T-cell (primary cell): Measurements from ENCODE around the gene FIBCD1. TPM values are rescaled to one million over a fixed set of nuclear protein-coding genes. Genes with fewer than 3 reads are reported as not detected.

Source experiments
- ATAC-seq, 4 experiments: fragments of 200-7000 bp in 3 of 4; fragments of 150-1000 bp in 1 of 4; cut with Tn5 transposase; replicated peaks in 1 of 4; 1 replicate in 3 of 4; 2 replicates in 1 of 4; pipeline ENCODE4 v1.10.0; 2021; ENCODE audit warnings: moderate library complexity in 3 of 4, mild to moderate bottlenecking in 2 of 4, moderate number of reproducible peaks in 1 of 4
- CTCF ChIA-PET, 2 donors: fragments of 300-600 bp; sonication (Branson Sonifier 250); formaldehyde crosslinking; loops; one replicate each; lab custom pipeline; 2022; ENCODE audit warnings: antibody characterized with exemption in 2 of 2; lab: Charles Lee
- POLR2A ChIA-PET, 2 donors: fragments of 300-600 bp; sonication (Branson Sonifier 250); formaldehyde crosslinking; loops; one replicate each; lab custom pipeline; 2022; ENCODE audit warnings: antibody characterized with exemption in 2 of 2; lab: Charles Lee
- DNase-seq, 35 experiments: peaks; one replicate each; pipeline versions ENCODE4 v3.0.0 to v3.0.0-alpha.2; 2013 to 2023
- H3K27ac ChIP-seq: one replicate; pipeline ENCODE4 v1.5.1; 2013; ENCODE audit warnings: low read length
- H3K27me3 ChIP-seq, 2 experiments: replicated peaks in 1 of 2; 1 replicate in 1 of 2; 2 replicates in 1 of 2; pipeline versions ENCODE4 v1.6.1 to v1.7.0; 2013; ENCODE audit warnings: low read length in 1 of 2, mixed read lengths in 1 of 2; ENCODE audit not compliant: control insufficient read depth in 2 of 2, insufficient read depth in 2 of 2; ENCODE audit errors: extremely low read depth in 1 of 2
- H3K36me3 ChIP-seq, 2 donors: 1 replicate in 1 of 2; 2 replicates in 1 of 2; pipeline versions ENCODE4 v1.6.1 to v1.7.0; 2013; ENCODE audit warnings: low read length in 1 of 2; ENCODE audit not compliant: control insufficient read depth in 2 of 2, insufficient read depth in 1 of 2; ENCODE audit errors: extremely low read depth in 1 of 2
- H3K4me1 ChIP-seq, 2 experiments: 1 replicate in 1 of 2; 2 replicates in 1 of 2; pipeline versions ENCODE4 v1.6.1 to v1.7.0; 2013; ENCODE audit warnings: low read length in 2 of 2, mixed read lengths in 1 of 2; ENCODE audit not compliant: insufficient read depth in 2 of 2, control insufficient read depth in 1 of 2; ENCODE audit errors: extremely low read depth in 1 of 2
- H3K4me3 ChIP-seq, 2 donors: 1 replicate in 1 of 2; 2 replicates in 1 of 2; pipeline versions ENCODE4 v1.5.1 to v1.7.0; 2013; ENCODE audit warnings: mild to moderate bottlenecking in 2 of 2, low read length in 1 of 2, moderate library complexity in 1 of 2; ENCODE audit not compliant: control insufficient read depth in 1 of 2; ENCODE audit errors: extremely low read depth in 1 of 2
- H3K9me3 ChIP-seq: 2 replicates; pipeline ENCODE4 v1.7.0; 2013
- H3K27ac Mint-ChIP-seq, 2 donors: one replicate each; pipeline ENCODE4 v1.8.0; 2020 to 2021; ENCODE audit warnings: mild to moderate bottlenecking in 2 of 2, mixed read lengths in 2 of 2
- H3K27me3 Mint-ChIP-seq, 2 donors: one replicate each; pipeline ENCODE4 v1.8.0; 2021 to 2022; ENCODE audit warnings: mixed read lengths in 2 of 2
- H3K36me3 Mint-ChIP-seq: one replicate; pipeline ENCODE4 v1.8.0; 2021; ENCODE audit warnings: mixed read lengths
- H3K4me1 Mint-ChIP-seq, 3 donors: one replicate each; pipeline ENCODE4 v1.8.0; 2020 to 2022; ENCODE audit warnings: mixed read lengths in 3 of 3, mild to moderate bottlenecking in 1 of 3
- H3K4me3 Mint-ChIP-seq, 3 donors: one replicate each; pipeline ENCODE4 v1.8.0; 2020 to 2022; ENCODE audit warnings: mild to moderate bottlenecking in 3 of 3, mixed read lengths in 3 of 3, moderate library complexity in 3 of 3
- H3K9me3 Mint-ChIP-seq, 3 donors: one replicate each; pipeline ENCODE4 v1.8.0; 2020 to 2022; ENCODE audit warnings: mixed read lengths in 3 of 3
- WGBS: methylation state at CpG from one replicate; pipeline ENCODE4 v1.1.5; 2013; ENCODE audit warnings: missing lambda C conversion rate; ENCODE audit not compliant: insufficient coverage; 5-methylcytosine and 5-hydroxymethylcytosine counted together
- total RNA-seq, 35 experiments: library from RNA in 6 of 35; stranded (reverse) in 6 of 35; fragments of 120-200 nt in 1 of 35; gene quantifications; one replicate each; pipeline versions ENCODE4 v1.2.1 to v1.2.4 and lab custom pipeline; 2013 to 2026

FIBCD1 gene
- total RNA-seq, 5 donors from 2014 or later (not counting 1 experiment from before 2014, with no cell fraction given) = not detected

DNA sequence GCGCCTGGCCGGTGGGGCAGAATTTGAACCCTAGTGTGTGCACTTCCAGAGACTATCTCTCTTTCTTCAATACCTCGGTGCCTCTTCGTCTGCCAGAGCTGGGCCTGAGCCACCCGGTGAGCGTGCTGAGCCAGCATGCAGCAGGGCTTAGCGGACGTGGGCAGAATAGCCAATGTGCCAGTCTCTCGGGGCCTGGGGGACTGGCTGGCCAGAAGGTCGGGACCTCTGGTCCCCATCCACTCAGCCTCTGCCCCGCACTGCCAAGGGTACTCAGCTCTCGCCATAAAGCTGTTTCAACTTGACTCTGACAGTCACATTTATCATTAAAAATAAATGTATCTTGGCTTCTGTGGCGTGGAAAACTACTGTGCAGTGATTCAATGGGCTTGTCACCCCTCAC lies 4.2 kb upstream of the FIBCD1 start:
- peaks cover 0 to 56% of the 10 kb centered on the region in 2 experiments for H3K27me3 ChIP-seq
- no peak for DNase-seq
- H3K4me3 ChIP-seq = no peak overlapping the region
- H3K9me3 ChIP-seq = no peaks in the 10 kb centered on the region
- Mint-ChIP-seq H3K27me3 (peaks cover 27 to 63% of the 10 kb centered on the region in 2 donors), H3K36me3 (no peaks in the 10 kb centered on the region), H3K4me3 (no peak overlapping the region), H3K9me3 (no peaks in the 10 kb centered on the region), H3K27ac (no peak overlapping the region), H3K4me1 (peaks cover 10 to 13% (median 10%) of the 10 kb centered on the region in 3 donors)
- 81% methylated on average over 10 of the region's 13 CpGs for WGBS
- CTCF ChIA-PET = interaction anchor here in 1 of 2 donors (0.6 kb wide), 1 partner anchor 104 kb away, joined by 3 read pairs; no protein-coding TSS in a partner anchor
- H3K36me3 ChIP-seq = no peaks in the 10 kb centered on the region
- POLR2A ChIA-PET = no interaction called here
- no peak for ATAC-seq
- peaks cover 0 to 13% of the 10 kb centered on the region in 2 experiments for H3K4me1 ChIP-seq
- H3K27ac ChIP-seq = no peak overlapping the region

- Mint-ChIP-seq H3K27me3 (peaks cover 24 to 61% of the 10 kb centered on the region in 2 donors), H3K9me3 (no peaks in the 10 kb centered on the region), H3K4me3 (no peak overlapping the region), H3K36me3 (no peaks in the 10 kb centered on the region), H3K27ac (no peak overlapping the region), H3K4me1 (peaks cover 10 to 16% (median 12%) of the 10 kb centered on the region in 3 donors)
- WGBS = 88% methylated on average over 8 of the region's 10 CpGs
- POLR2A ChIA-PET = no interaction called here
- DNase-seq (no peak), ATAC-seq (no peak)
- Histone ChIP-seq H3K4me3 (no peak overlapping the region), H3K9me3 (no peaks in the 10 kb centered on the region), H3K27ac (no peak overlapping the region), H3K36me3 (no peaks in the 10 kb centered on the region), H3K4me1 (peaks cover 0 to 13% of the 10 kb centered on the region in 2 experiments), H3K27me3 (peaks cover 2 to 54% of the 10 kb centered on the region in 2 experiments)
- CTCF ChIA-PET = interaction anchor here in 1 of 2 donors (0.6 to 0.8 kb wide), 2 partner anchors 104 to 241 kb away, joined by 3 read pairs; no protein-coding TSS in a partner anchor
Measured at GRCh38 chr9:130942679-130943078, 3.6 kb upstream of the FIBCD1 start.

GRCh38 chr9:130942084-130942483 lies 3.0 kb upstream of the FIBCD1 start:
- no peak overlapping the region for H3K27ac ChIP-seq
- H3K27ac Mint-ChIP-seq = no peak overlapping the region
- no peak overlapping the region for H3K4me3 Mint-ChIP-seq
- H3K4me3 ChIP-seq = no peak overlapping the region
- no peaks in the 10 kb centered on the region for H3K9me3 Mint-ChIP-seq
- CTCF ChIA-PET = interaction anchor here in 1 of 2 donors (0.8 kb wide), 1 partner anchor 241 kb away, joined by 3 read pairs; no protein-coding TSS in a partner anchor
- H3K27me3 Mint-ChIP-seq = peaks cover 27 to 62% of the 10 kb centered on the region in 2 donors
- no peaks in the 10 kb centered on the region for H3K36me3 Mint-ChIP-seq
- H3K36me3 ChIP-seq = no peaks in the 10 kb centered on the region
- H3K27me3 ChIP-seq = peaks cover 4 to 55% of the 10 kb centered on the region in 2 experiments
- ATAC-seq (no peak), DNase-seq (no peak)
- WGBS = no CpG with 5 or more reads among the region's 6 CpGs
- no peaks in the 10 kb centered on the region for H3K9me3 ChIP-seq
- peaks cover 10 to 18% (median 12%) of the 10 kb centered on the region in 3 donors for H3K4me1 Mint-ChIP-seq
- peaks cover 0 to 13% of the 10 kb centered on the region in 2 experiments for H3K4me1 ChIP-seq
- POLR2A ChIA-PET = no interaction called here

DNA sequence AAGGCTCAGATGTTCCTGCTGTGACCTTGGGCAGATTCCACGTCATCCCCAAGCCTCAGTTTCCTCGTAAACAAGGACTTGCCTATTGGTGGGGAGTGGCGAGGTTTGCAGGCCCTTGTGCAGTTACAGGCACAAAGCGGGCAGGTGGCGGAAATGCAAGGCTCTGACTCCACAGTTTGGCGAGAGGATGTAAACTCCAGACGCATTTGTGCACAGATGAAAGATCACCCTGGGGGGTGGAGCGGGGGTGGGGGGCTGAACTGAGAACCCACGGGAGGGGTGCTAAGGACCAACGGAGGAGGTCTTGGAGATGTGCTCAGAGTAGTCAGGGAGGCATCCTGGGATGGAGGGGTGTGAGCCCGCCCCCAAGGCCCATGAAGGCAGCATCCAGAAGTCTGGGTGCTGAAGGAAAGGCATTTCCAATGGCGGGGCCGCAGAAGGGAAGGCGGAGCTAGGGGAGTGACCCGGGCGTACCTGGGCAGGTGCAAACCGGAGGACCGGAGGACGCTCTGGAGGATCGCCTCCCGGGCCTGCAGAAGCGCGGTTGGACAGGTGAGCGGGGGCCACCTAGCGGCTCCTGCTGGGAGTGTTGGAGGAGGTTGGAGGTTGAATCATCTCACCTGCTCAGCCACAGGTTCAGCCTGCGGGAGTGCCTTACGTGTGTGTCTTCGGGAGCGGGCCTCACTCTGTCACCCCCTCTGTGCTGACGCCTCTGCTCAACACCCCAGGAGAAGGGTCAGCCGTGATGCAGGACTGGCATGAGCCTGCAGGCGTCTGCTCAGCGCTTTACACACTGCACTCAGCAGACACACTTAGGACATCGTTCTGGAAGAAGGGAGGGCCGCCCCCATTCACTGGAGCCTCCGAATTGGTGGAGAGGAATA lies 1.9 kb upstream of the FIBCD1 start:
- 5% methylated on average over 21 of the region's 36 CpGs for WGBS
- POLR2A ChIA-PET = no interaction called here
- Histone ChIP-seq H3K4me3 (no peak overlapping the region), H3K4me1 (peaks cover 0 to 13% of the 10 kb centered on the region in 2 experiments), H3K9me3 (no peaks in the 10 kb centered on the region), H3K27me3 (peaks cover 10 to 64% of the 10 kb centered on the region in 2 experiments), H3K36me3 (no peaks in the 10 kb centered on the region), H3K27ac (no peak overlapping the region)
- peak; percentile 17 to 75 (median 55) for DNase-seq
- no peaks in the 10 kb centered on the region for H3K36me3 Mint-ChIP-seq
- H3K4me3 Mint-ChIP-seq = peak overlapping the region; percentile 31 to 52 (median 34)
- peaks cover 10 to 22% (median 12%) of the 10 kb centered on the region in 3 donors for H3K4me1 Mint-ChIP-seq
- no peaks in the 10 kb centered on the region for H3K9me3 Mint-ChIP-seq
- CTCF ChIA-PET = no interaction called here
- peak; percentile 81 to 92 (median 84) for ATAC-seq
- H3K27me3 Mint-ChIP-seq = peaks cover 37 to 68% of the 10 kb centered on the region in 2 donors
- H3K27ac Mint-ChIP-seq = no peak overlapping the region

DNA sequence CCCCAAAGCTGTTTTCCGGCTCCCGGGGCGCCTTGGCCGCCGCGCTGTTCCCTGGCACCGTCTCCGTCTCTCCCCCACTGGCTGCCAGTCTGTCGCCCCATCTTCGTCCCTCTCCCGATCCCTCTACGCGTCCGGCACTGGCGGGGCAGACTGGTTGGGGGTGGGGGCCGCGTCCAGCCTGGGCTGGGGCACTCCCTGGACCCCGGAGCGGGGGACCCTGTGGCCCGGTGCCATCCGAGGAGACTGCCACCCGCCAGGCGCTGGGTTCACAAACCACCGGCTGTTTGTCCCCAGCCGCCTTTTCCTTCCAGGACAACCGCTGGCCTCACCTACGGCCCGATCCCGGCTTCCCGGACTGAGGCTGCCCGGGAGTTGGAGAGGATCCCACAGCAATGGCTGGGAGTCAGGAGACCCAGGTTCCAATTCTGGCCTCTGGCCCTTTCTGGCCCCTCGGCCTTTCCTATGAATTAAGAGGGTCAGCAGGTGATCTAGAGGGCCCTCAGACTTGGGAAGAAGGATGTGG lies 1.0 kb upstream of the FIBCD1 start:
- H3K27me3 ChIP-seq = peaks cover 10 to 73% of the 10 kb centered on the region in 2 experiments
- ATAC-seq (no peak), DNase-seq (no peak)
- H3K27me3 Mint-ChIP-seq = peaks cover 40 to 66% of the 10 kb centered on the region in 2 donors
- peaks cover 0 to 13% of the 10 kb centered on the region in 2 experiments for H3K4me1 ChIP-seq
- no peak overlapping the region for H3K27ac ChIP-seq
- peaks cover 10 to 22% (median 12%) of the 10 kb centered on the region in 3 donors for H3K4me1 Mint-ChIP-seq
- ChIA-PET CTCF (no interaction called here), POLR2A (no interaction called here)
- H3K36me3 Mint-ChIP-seq = no peaks in the 10 kb centered on the region
- H3K4me3 Mint-ChIP-seq = peak overlapping the region in 1 of 3 donors; percentile 52
- 4% methylated on average over 29 of the region's 32 CpGs for WGBS
- no peak overlapping the region for H3K4me3 ChIP-seq
- H3K27ac Mint-ChIP-seq = no peak overlapping the region
- H3K36me3 ChIP-seq = no peaks in the 10 kb centered on the region
- H3K9me3 ChIP-seq = no peaks in the 10 kb centered on the region
- H3K9me3 Mint-ChIP-seq = no peaks in the 10 kb centered on the region

DNA sequence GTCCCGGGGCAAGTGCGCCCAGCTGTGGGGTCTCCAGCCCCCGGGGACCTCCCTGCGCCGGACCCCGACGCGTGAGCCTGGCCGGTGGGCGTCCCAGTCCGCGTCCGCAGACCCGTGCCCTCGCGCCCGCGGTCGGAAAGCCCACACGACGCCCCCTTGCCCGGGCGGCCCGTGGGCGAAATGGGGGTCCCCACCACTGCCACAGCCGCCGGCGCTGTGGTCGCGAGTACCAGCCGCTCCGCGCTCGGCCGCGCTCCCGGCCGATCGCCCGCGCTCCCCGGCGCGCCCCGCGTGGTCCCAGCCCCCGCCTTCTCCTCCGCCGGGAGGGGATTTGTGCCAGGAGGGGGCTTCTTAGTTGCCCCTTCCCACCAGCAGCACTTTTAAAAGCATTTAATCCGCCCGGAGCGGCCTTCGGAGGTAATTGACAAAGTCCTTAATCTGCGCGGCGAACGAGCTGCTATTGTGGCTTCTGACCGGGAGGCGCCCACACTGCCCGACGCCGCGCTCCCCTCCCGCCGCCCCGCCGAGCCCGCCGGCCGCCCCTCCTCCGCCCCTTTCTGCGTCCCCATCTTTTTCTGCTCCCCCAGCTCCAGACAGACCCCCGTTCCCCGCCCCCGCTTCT lies 469 bp upstream of the FIBCD1 start:
- CTCF ChIA-PET = no interaction called here
- no peaks in the 10 kb centered on the region for H3K36me3 Mint-ChIP-seq
- no peak for DNase-seq

More for the DNA sequence above, 469 bp upstream of the FIBCD1 start:
- H3K27ac ChIP-seq = no peak overlapping the region
- peak overlapping the region in 1 of 2 donors; percentile 3 for H3K4me3 ChIP-seq
- POLR2A ChIA-PET = no interaction called here
- Mint-ChIP-seq H3K27ac (no peak overlapping the region), H3K4me3 (peak overlapping the region in 1 of 3 donors; percentile 52), H3K27me3 (peaks cover 44 to 69% of the 10 kb centered on the region in 2 donors), H3K4me1 (peaks cover 10 to 22% (median 12%) of the 10 kb centered on the region in 3 donors), H3K9me3 (no peaks in the 10 kb centered on the region)
- 1% methylated on average over 57 of the region's 75 CpGs for WGBS
- no peaks in the 10 kb centered on the region for H3K9me3 ChIP-seq
- H3K36me3 ChIP-seq = no peaks in the 10 kb centered on the region
- H3K27me3 ChIP-seq = peaks cover 10 to 78% of the 10 kb centered on the region in 2 experiments
- peaks cover 0 to 13% of the 10 kb centered on the region in 2 experiments for H3K4me1 ChIP-seq
- ATAC-seq = no peak
